ENCODE results near the gene BICC1.
"Not testable (repeated sequence)": the region's sequence is repeated elsewhere in the genome, so short reads cannot be mapped to it uniquely, and the experiment has no call there.

GRCh38 chr10:58858123-58858522 lies 345.5 kb downstream of the BICC1 start:
- TF ChIP-seq CTCF (conservative IDR thresholded peaks at IDR 0.05; ENCODE audit: low read depth, low read length); FOS (IDR thresholded peaks at IDR 0.05; ENCODE audit: low read depth, low read length); RCOR1 (IDR thresholded peaks at IDR 0.05; ENCODE audit: insufficient replicate concordance, low read length); POLR2A (IDR thresholded peaks at IDR 0.05; ENCODE audit: low read depth, low read length); SMC3 (IDR thresholded peaks at IDR 0.05; ENCODE audit: low read depth, low read length); ELK1 (IDR thresholded peaks at IDR 0.05; ENCODE audit: borderline replicate concordance, low read depth, low read length); USF2 (IDR thresholded peaks at IDR 0.05; ENCODE audit: low read depth, low read length); RAD21 (IDR thresholded peaks at IDR 0.05; ENCODE audit: low read length); RFX5 (IDR thresholded peaks at IDR 0.05; ENCODE audit: low read depth, low read length): not testable (repeated sequence)

All from IMR-90 (cell line).